Keratinocyte (primary cell): ENCODE measurements around the gene VCL. TPM values are rescaled to one million over a fixed set of nuclear protein-coding genes. Genes with fewer than 3 reads are reported as not detected.

Experiments
- DNase-seq: peaks from one replicate; pipeline ENCODE4 v3.0.0-alpha.2; 2011; ENCODE audit warnings: low read depth, missing footprints, low spot score
- FAIRE-seq: peaks from 2 replicates; lab custom pipeline; 2011; peaks lifted over from hg19 to GRCh38; lab: Jason Lieb, UNC
- H2AFZ ChIP-seq: 2 replicates; pipeline ENCODE4 v1.6.0; 2012; ENCODE audit warnings: low read length, control low read depth, inconsistent platforms; ENCODE audit not compliant: control insufficient read depth
- H3K27ac ChIP-seq: 2 replicates; pipeline ENCODE4 v1.5.1; 2011; ENCODE audit warnings: low read length; ENCODE audit not compliant: control insufficient read depth, insufficient read depth
- H3K27me3 ChIP-seq: 3 replicates; pipeline ENCODE4 v1.6.0; 2011; ENCODE audit warnings: low read length; ENCODE audit not compliant: control insufficient read depth, insufficient read depth; ENCODE audit errors: extremely low read depth
- H3K36me3 ChIP-seq, 2 experiments: 2 replicates in 1 of 2; 3 replicates in 1 of 2; pipeline ENCODE4 v1.5.1; 2011; ENCODE audit warnings: low read length in 2 of 2, mild to moderate bottlenecking in 1 of 2; ENCODE audit not compliant: control insufficient read depth in 2 of 2, insufficient read depth in 2 of 2; ENCODE audit errors: extremely low read depth in 1 of 2
- H3K4me1 ChIP-seq: 3 replicates; pipeline ENCODE4 v1.5.1; 2011; ENCODE audit warnings: low read length; ENCODE audit not compliant: control insufficient read depth, insufficient read depth; ENCODE audit errors: extremely low read depth
- H3K4me2 ChIP-seq: 3 replicates; pipeline ENCODE4 v1.6.0; 2011; ENCODE audit warnings: low read depth, low read length; ENCODE audit not compliant: control insufficient read depth, insufficient read depth; ENCODE audit errors: extremely low read depth
- H3K4me3 ChIP-seq, 3 experiments: fragments of 200-600 bp in 1 of 3; sonication (generic) in 1 of 3; 2 replicates in 2 of 3; 3 replicates in 1 of 3; pipeline ENCODE4 v1.5.1; 2011 to 2016; ENCODE audit warnings: low read length in 3 of 3, mild to moderate bottlenecking in 3 of 3, control low read depth in 2 of 3, inconsistent platforms in 1 of 3, low read depth in 1 of 3, mixed read lengths in 1 of 3, mixed run types in 1 of 3, moderate library complexity in 1 of 3; ENCODE audit not compliant: control insufficient read depth in 2 of 3, insufficient read depth in 2 of 3; ENCODE audit errors: extremely low read depth in 1 of 3
- H3K79me2 ChIP-seq: 2 replicates; pipeline ENCODE4 v1.6.0; 2012; ENCODE audit warnings: low read length; ENCODE audit not compliant: control insufficient read depth, insufficient read depth
- H3K9ac ChIP-seq: 3 replicates; pipeline ENCODE4 v1.6.0; 2011; ENCODE audit warnings: low read length; ENCODE audit not compliant: control insufficient read depth, insufficient read depth; ENCODE audit errors: extremely low read depth
- H3K9me1 ChIP-seq: 3 replicates; pipeline ENCODE4 v1.6.0; 2011; ENCODE audit warnings: low read length; ENCODE audit not compliant: control insufficient read depth, insufficient read depth; ENCODE audit errors: extremely low read depth
- H3K9me3 ChIP-seq: 2 replicates; pipeline ENCODE4 v1.5.1; 2012; ENCODE audit warnings: low read depth, low read length; ENCODE audit not compliant: control insufficient read depth
- H4K20me1 ChIP-seq: 3 replicates; pipeline ENCODE4 v1.6.0; 2011; ENCODE audit warnings: low read length; ENCODE audit not compliant: control insufficient read depth, insufficient read depth; ENCODE audit errors: extremely low read depth
- CTCF ChIP-seq, 3 experiments: IDR thresholded peaks in 1 of 3; conservative IDR thresholded peaks in 1 of 3; optimal IDR thresholded peaks in 1 of 3; 2 replicates in 2 of 3; 3 replicates in 1 of 3; pipeline versions ENCODE3 to v1.5.1; 2011; ENCODE audit warnings: low read length in 3 of 3, mild to moderate bottlenecking in 3 of 3, moderate library complexity in 2 of 3, control low read depth in 1 of 3, inconsistent platforms in 1 of 3; ENCODE audit not compliant: insufficient read depth in 2 of 3; ENCODE audit errors: extremely low read depth in 1 of 3
- EZH2 ChIP-seq: IDR thresholded peaks from one replicate; pipeline ENCODE4 v1.6.1; 2012; ENCODE audit warnings: inconsistent platforms, mild to moderate bottlenecking, low read length, moderate library complexity
- dilution Hi-C: fragments of 300-500 bp; cut with MboI; formaldehyde crosslinking; loops from one replicate; pipeline ENCODE4 v1.7.0; 2020; ENCODE audit warnings: low sequenced_read_pairs; ENCODE audit not compliant: extremely low pct_ligation_motif_present
- polyA plus RNA-seq, 5 experiments: library from polyadenylated mRNA; depleted of rRNA in 3 of 5; stranded (reverse) in 3 of 5; stranded (forward) in 1 of 5; unstranded in 1 of 5; fragments of >200 nt; gene quantifications; 1 replicate in 1 of 5; 2 replicates in 3 of 5; 3 replicates in 1 of 5; pipeline versions ENCODE4 v1.2.1 to v1.2.3, GENCODE V29; 2011 to 2012; ENCODE audit warnings: missing spikeins in 2 of 5, low read depth in 1 of 5, low replicate concordance in 1 of 5

Gene VCL
- polyA plus RNA-seq, 1 donor (not counting 4 experiments of a cell fraction or from before 2014, with no cell fraction given) = 102 TPM

DNA sequence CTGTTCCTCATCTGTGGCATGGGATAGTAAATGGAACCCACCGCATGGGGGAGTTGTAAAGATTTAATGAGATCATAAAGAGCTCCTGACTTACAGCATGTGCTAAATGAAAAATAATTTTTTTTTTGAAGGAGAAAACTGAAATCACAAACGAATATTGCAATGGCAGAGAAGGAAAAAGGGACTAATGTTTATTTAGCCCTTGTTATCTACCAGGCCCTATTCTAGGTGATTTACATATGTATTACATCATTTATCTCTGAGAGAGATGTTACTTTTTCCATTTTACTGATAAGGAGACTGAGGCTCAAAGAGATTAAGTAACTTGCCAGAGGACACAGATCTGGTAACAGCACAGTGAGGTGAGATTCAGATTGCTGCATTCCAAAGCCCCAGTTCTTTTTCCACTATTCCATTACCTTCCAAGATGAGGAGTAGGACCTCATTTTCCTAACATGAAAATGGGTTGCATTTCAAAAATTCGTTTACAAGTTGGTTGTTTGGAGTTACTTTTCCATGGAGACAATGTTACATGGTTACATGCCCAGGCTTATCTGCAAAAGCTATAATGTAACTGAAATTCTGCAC is 28.6 kb downstream of the VCL start:
- peaks cover 6 to 8% of the 10 kb centered on the region in 2 experiments for H3K36me3 ChIP-seq

GRCh38 chr10:74027702-74028101 is 29.8 kb downstream of the VCL start:
- H3K36me3 ChIP-seq = peaks cover 6 to 8% of the 10 kb centered on the region in 2 experiments
- no peaks in the 10 kb centered on the region for H3K9me1 ChIP-seq
- no peaks in the 10 kb centered on the region for H3K27me3 ChIP-seq
- DNase-seq (no peak), FAIRE-seq (no peak)
- H3K9ac ChIP-seq = no peak overlapping the region
- no peak overlapping the region for H3K4me2 ChIP-seq
- H4K20me1 ChIP-seq = peaks cover 2% of the 10 kb centered on the region
- no peak overlapping the region for H2AFZ ChIP-seq
- H3K4me1 ChIP-seq = peaks cover 17% of the 10 kb centered on the region
- TF ChIP-seq CTCF (optimal IDR thresholded peaks at IDR 0.05 in 1 of 3, IDR thresholded peaks at IDR 0.05 in 1 of 3, conservative IDR thresholded peaks at IDR 0.05 in 1 of 3; ENCODE audit: extremely low read depth in 1 of 3, insufficient read depth in 2 of 3, low read length in 3 of 3) (no peak), EZH2 (no peak)
- no peak overlapping the region for H3K27ac ChIP-seq
- H3K79me2 ChIP-seq = peaks cover 80% of the 10 kb centered on the region
- H3K9me3 ChIP-seq = no peaks in the 10 kb centered on the region
- no peak overlapping the region for H3K4me3 ChIP-seq
- dilution Hi-C loops = no loop called here

More for the DNA sequence above, 28.6 kb downstream of the VCL start:
- TF ChIP-seq EZH2 (no peak), CTCF (optimal IDR thresholded peaks at IDR 0.05 in 1 of 3, IDR thresholded peaks at IDR 0.05 in 1 of 3, conservative IDR thresholded peaks at IDR 0.05 in 1 of 3; ENCODE audit: extremely low read depth in 1 of 3, insufficient read depth in 2 of 3, low read length in 3 of 3) (no peak)
- H3K9ac ChIP-seq = no peak overlapping the region
- H4K20me1 ChIP-seq = peaks cover 2% of the 10 kb centered on the region
- no peak overlapping the region for H3K4me2 ChIP-seq
- FAIRE-seq (no peak), DNase-seq (no peak)
- no peaks in the 10 kb centered on the region for H3K9me1 ChIP-seq
- peaks cover 89% of the 10 kb centered on the region for H3K79me2 ChIP-seq
- no peaks in the 10 kb centered on the region for H3K27me3 ChIP-seq
- peaks cover 18% of the 10 kb centered on the region for H3K4me1 ChIP-seq
- H3K27ac ChIP-seq = peak overlapping the region; percentile 14
- H3K9me3 ChIP-seq = no peaks in the 10 kb centered on the region
- H2AFZ ChIP-seq = no peak overlapping the region
- dilution Hi-C loops = no loop called here
- no peak overlapping the region for H3K4me3 ChIP-seq
